ENCODE data around the gene TGFBR2. TPM values are rescaled to one million over a fixed set of nuclear protein-coding genes. Genes with fewer than 3 reads are reported as not detected.

TGFBR2 gene
- total and polyA plus RNA-seq, 2 experiments from 2014 or later = 4.7 to 13.0 TPM

- no peak overlapping the region for H3K4me2 ChIP-seq
- TF ChIP-seq, protein P1, sequence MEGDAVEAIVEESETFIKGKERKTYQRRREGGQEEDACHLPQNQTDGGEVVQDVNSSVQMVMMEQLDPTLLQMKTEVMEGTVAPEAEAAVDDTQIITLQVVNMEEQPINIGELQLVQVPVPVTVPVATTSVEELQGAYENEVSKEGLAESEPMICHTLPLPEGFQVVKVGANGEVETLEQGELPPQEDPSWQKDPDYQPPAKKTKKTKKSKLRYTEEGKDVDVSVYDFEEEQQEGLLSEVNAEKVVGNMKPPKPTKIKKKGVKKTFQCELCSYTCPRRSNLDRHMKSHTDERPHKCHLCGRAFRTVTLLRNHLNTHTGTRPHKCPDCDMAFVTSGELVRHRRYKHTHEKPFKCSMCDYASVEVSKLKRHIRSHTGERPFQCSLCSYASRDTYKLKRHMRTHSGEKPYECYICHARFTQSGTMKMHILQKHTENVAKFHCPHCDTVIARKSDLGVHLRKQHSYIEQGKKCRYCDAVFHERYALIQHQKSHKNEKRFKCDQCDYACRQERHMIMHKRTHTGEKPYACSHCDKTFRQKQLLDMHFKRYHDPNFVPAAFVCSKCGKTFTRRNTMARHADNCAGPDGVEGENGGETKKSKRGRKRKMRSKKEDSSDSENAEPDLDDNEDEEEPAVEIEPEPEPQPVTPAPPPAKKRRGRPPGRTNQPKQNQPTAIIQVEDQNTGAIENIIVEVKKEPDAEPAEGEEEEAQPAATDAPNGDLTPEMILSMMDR (conservative IDR thresholded peaks at IDR 0.05; ENCODE audit: low read depth in 2 of 2) = no peak
- TF ChIP-seq ZNF331 (CRISPR knock-in tag; IDR thresholded peaks at IDR 0.05; ENCODE audit: low read depth) (no peak), ETS1 (IDR thresholded peaks at IDR 0.05) (no peak), NANOG (IDR thresholded peaks at IDR 0.05; ENCODE audit: borderline replicate concordance) (no peak), EZH2phosphoT487 (IDR thresholded peaks at IDR 0.05; ENCODE audit: unreplicated experiment) (no peak), REST (IDR thresholded peaks at IDR 0.05; ENCODE audit: unreplicated experiment) (no peak)
- peaks cover 8% of the 10 kb centered on the region for H3K4me1 Mint-ChIP-seq
- H4K20me1 ChIP-seq (replicated peaks; ENCODE audit: insufficient read depth) = no peaks in the 10 kb centered on the region
- H3K36me3 ChIP-seq (ENCODE audit: insufficient read depth) = no peaks in the 10 kb centered on the region
- no peaks in the 10 kb centered on the region for H3K27me3 ChIP-seq (ENCODE audit: insufficient read depth)
- no peaks in the 10 kb centered on the region for H3K27me3 Mint-ChIP-seq (ENCODE audit: insufficient read depth, low read depth, poor library complexity)
- H3K9me3 Mint-ChIP-seq = no peaks in the 10 kb centered on the region; the same call in 2 of the 3 replicates
- no peaks in the 10 kb centered on the region for H3K79me2 ChIP-seq (replicated peaks; ENCODE audit: insufficient read depth)
- H3K4me1 ChIP-seq (ENCODE audit: insufficient read depth) = peaks cover 10% of the 10 kb centered on the region
- H3K27ac Mint-ChIP-seq = no peak overlapping the region
- H3K4me3 Mint-ChIP-seq = no peak overlapping the region
- no peak overlapping the region for H3K4me3 ChIP-seq
- H3F3A ChIP-seq (replicated peaks; ENCODE audit: low read depth) = no peaks in the 10 kb centered on the region
- H3K9me2 ChIP-seq (ENCODE audit: insufficient read depth) = no peaks in the 10 kb centered on the region; the same call in 1 of the 2 replicates
- H3K27ac ChIP-seq (ENCODE audit: low read depth) = no peak overlapping the region
- no peaks in the 10 kb centered on the region for H3K36me3 Mint-ChIP-seq (ENCODE audit: low read depth)
- no peak overlapping the region for H2AFZ ChIP-seq
- no peak for ATAC-seq
- DNase-seq (ENCODE audit: low spot score) = no peak
Measured at GRCh38 chr3:30586096-30586805, 20.1 kb upstream of the TGFBR2 start.

GRCh38 chr3:30586806-30587486 lies 19.5 kb upstream of the TGFBR2 start:
- TF ChIP-seq, protein P1 (conservative IDR thresholded peaks at IDR 0.05; ENCODE audit: low read depth in 2 of 2) = no peak
- no peak for TF ChIP-seq ZNF114 (CRISPR knock-in tag; IDR thresholded peaks at IDR 0.05)
- no peak for TF ChIP-seq POLR2AphosphoS5 (IDR thresholded peaks at IDR 0.05; ENCODE audit: low read depth)
- no peak for TF ChIP-seq JUNB (IDR thresholded peaks at IDR 0.05; ENCODE audit: unreplicated experiment)
- H3K9me3 Mint-ChIP-seq = no peaks in the 10 kb centered on the region; the same call in 2 of the 3 replicates
- H3K79me2 ChIP-seq (replicated peaks; ENCODE audit: insufficient read depth) = no peaks in the 10 kb centered on the region

More at GRCh38 chr3:30586806-30587486, 19.5 kb upstream of the TGFBR2 start:
- Mint-ChIP-seq H3K27me3 (ENCODE audit: insufficient read depth, low read depth, poor library complexity) (no peaks in the 10 kb centered on the region), H3K4me3 (no peak overlapping the region), H3K36me3 (ENCODE audit: low read depth) (no peaks in the 10 kb centered on the region), H3K4me1 (peaks cover 1% of the 10 kb centered on the region; the same call in 2 of the 3 replicates), H3K27ac (no peak overlapping the region)
- DNase-seq (ENCODE audit: low spot score) (no peak), ATAC-seq (no peak)
- H3K27ac ChIP-seq (ENCODE audit: low read depth) = no peak overlapping the region
- no peaks in the 10 kb centered on the region; the same call in 1 of the 2 replicates for H3K9me2 ChIP-seq (ENCODE audit: insufficient read depth)
- H3F3A ChIP-seq (replicated peaks; ENCODE audit: low read depth) = no peaks in the 10 kb centered on the region
- H3K4me1 ChIP-seq (ENCODE audit: insufficient read depth) = peaks cover 3% of the 10 kb centered on the region
- no peaks in the 10 kb centered on the region for H3K36me3 ChIP-seq (ENCODE audit: insufficient read depth)
- no peak overlapping the region for H3K4me3 ChIP-seq
- H2AFZ ChIP-seq = no peak overlapping the region
- no peaks in the 10 kb centered on the region for H3K27me3 ChIP-seq (ENCODE audit: insufficient read depth)
- no peak overlapping the region for H3K4me2 ChIP-seq
- H4K20me1 ChIP-seq (replicated peaks; ENCODE audit: insufficient read depth) = no peaks in the 10 kb centered on the region

Measured in GM23338 (cell line).